ENCODE results near the gene ETFA.
"Not testable (repeated sequence)": the region's sequence is repeated elsewhere in the genome, so short reads cannot be mapped to it uniquely, and the experiment has no call there.

Gene ETFA

DNA sequence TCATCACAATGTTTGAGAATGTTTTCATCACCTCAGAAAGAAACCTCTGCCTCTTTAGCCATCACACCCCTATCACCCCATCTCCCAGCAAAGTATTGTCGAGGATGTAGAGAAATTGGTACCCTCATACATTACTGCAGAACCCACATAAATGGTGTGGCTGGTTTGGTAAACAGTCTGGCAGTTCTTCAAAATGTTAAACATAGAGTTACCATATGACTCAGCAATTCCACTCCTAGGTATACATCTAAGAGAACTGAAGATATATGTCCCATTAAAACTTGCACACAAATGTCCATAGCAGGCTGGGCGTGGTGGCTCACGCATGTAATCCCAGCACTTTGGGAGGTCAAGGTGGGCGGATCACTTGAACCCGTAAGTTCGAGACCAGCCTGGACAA, 8.7 kb upstream of the ETFA start:
- no peak for ATAC-seq
- no peak for TF ChIP-seq RARB (CRISPR knock-in tag; IDR thresholded peaks at IDR 0.05)
- TF ChIP-seq ZNF565 (CRISPR knock-in tag; conservative IDR thresholded peaks at IDR 0.05; ENCODE audit: low read depth) = no peak
- TF ChIP-seq OSR1 (CRISPR knock-in tag; IDR thresholded peaks at IDR 0.05) = no peak
- TF ChIP-seq, protein P1, sequence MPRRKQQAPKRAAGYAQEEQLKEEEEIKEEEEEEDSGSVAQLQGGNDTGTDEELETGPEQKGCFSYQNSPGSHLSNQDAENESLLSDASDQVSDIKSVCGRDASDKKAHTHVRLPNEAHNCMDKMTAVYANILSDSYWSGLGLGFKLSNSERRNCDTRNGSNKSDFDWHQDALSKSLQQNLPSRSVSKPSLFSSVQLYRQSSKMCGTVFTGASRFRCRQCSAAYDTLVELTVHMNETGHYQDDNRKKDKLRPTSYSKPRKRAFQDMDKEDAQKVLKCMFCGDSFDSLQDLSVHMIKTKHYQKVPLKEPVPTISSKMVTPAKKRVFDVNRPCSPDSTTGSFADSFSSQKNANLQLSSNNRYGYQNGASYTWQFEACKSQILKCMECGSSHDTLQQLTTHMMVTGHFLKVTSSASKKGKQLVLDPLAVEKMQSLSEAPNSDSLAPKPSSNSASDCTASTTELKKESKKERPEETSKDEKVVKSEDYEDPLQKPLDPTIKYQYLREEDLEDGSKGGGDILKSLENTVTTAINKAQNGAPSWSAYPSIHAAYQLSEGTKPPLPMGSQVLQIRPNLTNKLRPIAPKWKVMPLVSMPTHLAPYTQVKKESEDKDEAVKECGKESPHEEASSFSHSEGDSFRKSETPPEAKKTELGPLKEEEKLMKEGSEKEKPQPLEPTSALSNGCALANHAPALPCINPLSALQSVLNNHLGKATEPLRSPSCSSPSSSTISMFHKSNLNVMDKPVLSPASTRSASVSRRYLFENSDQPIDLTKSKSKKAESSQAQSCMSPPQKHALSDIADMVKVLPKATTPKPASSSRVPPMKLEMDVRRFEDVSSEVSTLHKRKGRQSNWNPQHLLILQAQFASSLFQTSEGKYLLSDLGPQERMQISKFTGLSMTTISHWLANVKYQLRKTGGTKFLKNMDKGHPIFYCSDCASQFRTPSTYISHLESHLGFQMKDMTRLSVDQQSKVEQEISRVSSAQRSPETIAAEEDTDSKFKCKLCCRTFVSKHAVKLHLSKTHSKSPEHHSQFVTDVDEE (CRISPR knock-in tag; IDR thresholded peaks at IDR 0.05) = no peak
- TF ChIP-seq TCF4 (CRISPR knock-in tag; IDR thresholded peaks at IDR 0.05; ENCODE audit: borderline replicate concordance) = no peak
- no peak for TF ChIP-seq ARNTL (CRISPR knock-in tag; IDR thresholded peaks at IDR 0.05; ENCODE audit: borderline replicate concordance, low read depth)
- no peak for TF ChIP-seq SNAI2 (CRISPR knock-in tag; IDR thresholded peaks at IDR 0.05)
- TF ChIP-seq, protein P2, sequence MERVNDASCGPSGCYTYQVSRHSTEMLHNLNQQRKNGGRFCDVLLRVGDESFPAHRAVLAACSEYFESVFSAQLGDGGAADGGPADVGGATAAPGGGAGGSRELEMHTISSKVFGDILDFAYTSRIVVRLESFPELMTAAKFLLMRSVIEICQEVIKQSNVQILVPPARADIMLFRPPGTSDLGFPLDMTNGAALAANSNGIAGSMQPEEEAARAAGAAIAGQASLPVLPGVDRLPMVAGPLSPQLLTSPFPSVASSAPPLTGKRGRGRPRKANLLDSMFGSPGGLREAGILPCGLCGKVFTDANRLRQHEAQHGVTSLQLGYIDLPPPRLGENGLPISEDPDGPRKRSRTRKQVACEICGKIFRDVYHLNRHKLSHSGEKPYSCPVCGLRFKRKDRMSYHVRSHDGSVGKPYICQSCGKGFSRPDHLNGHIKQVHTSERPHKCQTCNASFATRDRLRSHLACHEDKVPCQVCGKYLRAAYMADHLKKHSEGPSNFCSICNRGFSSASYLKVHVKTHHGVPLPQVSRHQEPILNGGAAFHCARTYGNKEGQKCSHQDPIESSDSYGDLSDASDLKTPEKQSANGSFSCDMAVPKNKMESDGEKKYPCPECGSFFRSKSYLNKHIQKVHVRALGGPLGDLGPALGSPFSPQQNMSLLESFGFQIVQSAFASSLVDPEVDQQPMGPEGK (CRISPR knock-in tag; IDR thresholded peaks at IDR 0.05; ENCODE audit: borderline replicate concordance) = no peak

DNA sequence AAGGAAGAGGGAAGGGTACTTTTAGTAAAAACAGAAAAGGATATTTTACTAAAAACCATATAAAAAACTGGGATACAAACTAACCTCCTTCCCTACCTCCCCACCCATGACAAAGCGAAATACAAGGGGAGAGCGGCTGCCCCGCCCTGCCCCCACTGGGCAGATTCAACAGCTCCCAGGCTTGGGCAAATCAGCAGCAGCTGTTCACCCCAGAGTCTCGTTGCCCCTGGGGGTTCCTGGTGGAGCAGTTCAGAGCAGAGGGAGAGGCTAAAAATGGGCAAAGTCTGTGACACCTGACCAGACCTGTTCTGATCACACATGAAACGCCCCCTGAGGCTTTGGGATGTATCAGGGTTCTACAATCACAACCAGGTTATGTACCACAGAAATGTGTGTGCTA, 2.5 kb upstream of the ETFA start:
- ATAC-seq = no peak
- no peak for TF ChIP-seq ZNF8 (CRISPR knock-in tag; IDR thresholded peaks at IDR 0.05)
- TF ChIP-seq PPARA (CRISPR knock-in tag; IDR thresholded peaks at IDR 0.05; ENCODE audit: borderline replicate concordance) = no peak
- TF ChIP-seq BACH2 (CRISPR knock-in tag; IDR thresholded peaks at IDR 0.05; ENCODE audit: borderline replicate concordance) = no peak
- no peak for TF ChIP-seq ZC3H10 (CRISPR knock-in tag; IDR thresholded peaks at IDR 0.05)
- TF ChIP-seq, protein P3, sequence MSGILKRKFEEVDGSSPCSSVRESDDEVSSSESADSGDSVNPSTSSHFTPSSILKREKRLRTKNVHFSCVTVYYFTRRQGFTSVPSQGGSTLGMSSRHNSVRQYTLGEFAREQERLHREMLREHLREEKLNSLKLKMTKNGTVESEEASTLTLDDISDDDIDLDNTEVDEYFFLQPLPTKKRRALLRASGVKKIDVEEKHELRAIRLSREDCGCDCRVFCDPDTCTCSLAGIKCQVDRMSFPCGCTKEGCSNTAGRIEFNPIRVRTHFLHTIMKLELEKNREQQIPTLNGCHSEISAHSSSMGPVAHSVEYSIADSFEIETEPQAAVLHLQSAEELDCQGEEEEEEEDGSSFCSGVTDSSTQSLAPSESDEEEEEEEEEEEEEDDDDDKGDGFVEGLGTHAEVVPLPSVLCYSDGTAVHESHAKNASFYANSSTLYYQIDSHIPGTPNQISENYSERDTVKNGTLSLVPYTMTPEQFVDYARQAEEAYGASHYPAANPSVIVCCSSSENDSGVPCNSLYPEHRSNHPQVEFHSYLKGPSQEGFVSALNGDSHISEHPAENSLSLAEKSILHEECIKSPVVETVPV (CRISPR knock-in tag; IDR thresholded peaks at IDR 0.05) = no peak
- no peak for TF ChIP-seq OSR1 (CRISPR knock-in tag; IDR thresholded peaks at IDR 0.05)

DNA sequence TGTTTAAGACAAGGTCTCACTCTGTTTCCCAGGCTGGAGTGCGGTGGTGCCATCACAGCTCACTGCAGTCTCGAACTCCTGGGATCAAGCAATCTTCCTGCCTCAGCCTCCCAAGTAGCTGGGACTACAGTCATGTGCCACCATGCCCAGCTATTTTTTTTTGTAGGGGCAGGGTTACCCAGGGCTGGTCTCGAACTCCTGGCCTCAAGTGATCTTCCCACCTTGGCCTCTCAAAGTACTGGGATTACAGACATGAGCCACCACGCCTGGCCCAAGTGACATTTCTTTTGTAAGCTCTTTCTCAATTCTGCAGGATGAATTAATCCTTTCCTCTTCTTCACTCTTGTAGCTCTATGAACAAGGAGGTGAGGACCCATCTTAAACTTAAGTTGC, 1.9 kb upstream of the ETFA start:
- ATAC-seq = not testable (repeated sequence)

DNA sequence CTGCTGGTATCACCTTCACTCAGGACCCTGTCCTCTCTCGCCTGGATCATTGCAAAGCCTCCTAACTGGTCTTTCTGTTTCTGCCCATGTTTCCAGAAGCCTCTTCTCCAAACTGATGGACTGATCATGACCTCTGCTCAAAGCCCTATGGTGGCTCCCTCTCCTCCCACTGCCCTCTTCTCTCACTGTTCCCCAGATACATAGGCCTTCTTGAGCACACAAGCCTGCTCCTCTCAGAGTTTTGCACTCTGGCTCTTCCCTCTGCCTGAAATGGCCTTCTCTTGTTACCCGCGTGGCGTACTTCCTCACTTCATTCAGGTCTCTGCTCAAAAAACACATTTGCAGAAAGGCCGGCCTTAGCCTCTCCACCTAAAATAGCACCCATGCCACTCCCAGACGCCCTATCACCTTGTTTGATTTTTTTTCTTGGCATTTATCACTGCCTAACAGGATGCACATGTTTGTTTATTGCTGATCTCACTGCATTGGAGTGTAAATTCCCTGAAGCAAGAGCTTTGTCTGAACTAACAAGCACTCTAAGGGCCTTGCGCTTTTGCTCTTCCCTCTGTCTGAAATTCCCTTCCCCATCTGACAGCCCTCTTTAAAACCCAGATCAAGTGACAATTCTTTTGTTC, 1.4 kb upstream of the ETFA start:
- TF ChIP-seq ZNF70 (CRISPR knock-in tag; IDR thresholded peaks at IDR 0.05) (no peak), RARB (CRISPR knock-in tag; IDR thresholded peaks at IDR 0.05) (no peak), ZNF8 (CRISPR knock-in tag; IDR thresholded peaks at IDR 0.05) (no peak), ARNTL (CRISPR knock-in tag; IDR thresholded peaks at IDR 0.05; ENCODE audit: borderline replicate concordance, low read depth) (no peak), ISL1 (CRISPR knock-in tag; IDR thresholded peaks at IDR 0.05) (no peak), CSDC2 (CRISPR knock-in tag; IDR thresholded peaks at IDR 0.05) (no peak), ZNF565 (CRISPR knock-in tag; conservative IDR thresholded peaks at IDR 0.05; ENCODE audit: low read depth) (no peak), OSR1 (CRISPR knock-in tag; IDR thresholded peaks at IDR 0.05) (no peak), TCF4 (CRISPR knock-in tag; IDR thresholded peaks at IDR 0.05; ENCODE audit: borderline replicate concordance) (no peak), BACH2 (CRISPR knock-in tag; IDR thresholded peaks at IDR 0.05; ENCODE audit: borderline replicate concordance) (no peak), PPARA (CRISPR knock-in tag; IDR thresholded peaks at IDR 0.05; ENCODE audit: borderline replicate concordance) (no peak), ZFP3 (CRISPR knock-in tag; IDR thresholded peaks at IDR 0.05) (no peak), GLIS3 (CRISPR knock-in tag; IDR thresholded peaks at IDR 0.05) (no peak), ZC3H10 (CRISPR knock-in tag; IDR thresholded peaks at IDR 0.05) (no peak)
- TF ChIP-seq, protein P2 (CRISPR knock-in tag; IDR thresholded peaks at IDR 0.05; ENCODE audit: borderline replicate concordance) = no peak
- TF ChIP-seq, protein P3 (CRISPR knock-in tag; IDR thresholded peaks at IDR 0.05) = no peak
- TF ChIP-seq, protein P1 (CRISPR knock-in tag; IDR thresholded peaks at IDR 0.05) = no peak

More for the DNA sequence above, 1.4 kb upstream of the ETFA start:
- ATAC-seq = no peak
